ENCODE measurements around the gene ADAMTS4.

The ADAMTS4 gene

DNA sequence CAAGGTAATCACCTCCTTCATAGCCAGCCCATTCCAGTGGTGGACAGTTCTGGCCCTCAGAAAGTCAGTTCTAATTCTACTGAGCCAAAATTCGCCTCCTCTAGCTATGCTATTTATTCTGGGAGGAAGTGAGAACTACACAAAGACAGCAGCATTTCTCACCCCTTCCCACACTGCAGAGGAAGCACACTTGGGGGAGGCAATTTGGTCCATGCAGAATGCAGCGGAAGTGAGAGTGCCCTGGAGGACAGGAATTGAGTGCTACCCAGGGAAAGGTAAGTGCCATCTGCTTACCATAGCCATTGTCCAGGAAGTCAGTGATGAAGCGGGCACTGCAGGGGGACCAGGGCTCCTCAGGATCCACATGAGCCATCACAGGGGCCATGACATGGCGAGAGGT lies 3.7 kb downstream of the ADAMTS4 start:
- no peak for DNase-seq

DNA sequence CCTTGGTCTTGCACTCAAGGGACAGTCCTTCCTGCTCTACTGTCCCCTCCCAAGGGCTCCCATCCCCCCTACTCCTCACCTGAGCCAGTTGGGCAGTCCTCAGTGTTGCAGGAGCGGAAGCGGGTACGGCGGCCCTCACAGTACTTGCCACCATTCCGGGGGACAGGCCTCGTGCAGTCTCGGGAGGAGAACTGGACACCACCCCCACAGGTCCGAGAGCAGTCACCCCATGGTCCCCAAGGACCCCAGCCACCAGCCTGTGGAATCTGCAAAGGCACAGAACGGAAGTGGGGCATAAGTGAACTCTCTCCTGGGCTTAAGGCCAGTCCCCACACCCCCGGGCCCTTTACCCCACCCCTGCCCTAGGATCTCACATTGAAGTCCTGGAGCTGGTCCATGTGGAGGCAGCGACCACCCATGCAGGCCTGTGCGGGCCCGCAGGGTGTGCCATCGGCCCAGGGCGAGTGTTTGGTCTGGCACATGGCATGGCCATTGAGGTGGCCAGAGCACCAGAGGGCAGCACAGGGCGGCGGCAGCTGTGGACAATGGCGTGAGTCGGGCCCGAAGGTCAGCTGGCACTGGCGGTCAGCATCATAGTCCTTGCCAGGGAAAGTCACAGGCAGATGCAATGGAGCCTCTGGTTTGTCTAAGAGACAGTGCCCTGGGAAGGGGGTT lies 5.2 kb downstream of the ADAMTS4 start:
- no peak for DNase-seq

DNA sequence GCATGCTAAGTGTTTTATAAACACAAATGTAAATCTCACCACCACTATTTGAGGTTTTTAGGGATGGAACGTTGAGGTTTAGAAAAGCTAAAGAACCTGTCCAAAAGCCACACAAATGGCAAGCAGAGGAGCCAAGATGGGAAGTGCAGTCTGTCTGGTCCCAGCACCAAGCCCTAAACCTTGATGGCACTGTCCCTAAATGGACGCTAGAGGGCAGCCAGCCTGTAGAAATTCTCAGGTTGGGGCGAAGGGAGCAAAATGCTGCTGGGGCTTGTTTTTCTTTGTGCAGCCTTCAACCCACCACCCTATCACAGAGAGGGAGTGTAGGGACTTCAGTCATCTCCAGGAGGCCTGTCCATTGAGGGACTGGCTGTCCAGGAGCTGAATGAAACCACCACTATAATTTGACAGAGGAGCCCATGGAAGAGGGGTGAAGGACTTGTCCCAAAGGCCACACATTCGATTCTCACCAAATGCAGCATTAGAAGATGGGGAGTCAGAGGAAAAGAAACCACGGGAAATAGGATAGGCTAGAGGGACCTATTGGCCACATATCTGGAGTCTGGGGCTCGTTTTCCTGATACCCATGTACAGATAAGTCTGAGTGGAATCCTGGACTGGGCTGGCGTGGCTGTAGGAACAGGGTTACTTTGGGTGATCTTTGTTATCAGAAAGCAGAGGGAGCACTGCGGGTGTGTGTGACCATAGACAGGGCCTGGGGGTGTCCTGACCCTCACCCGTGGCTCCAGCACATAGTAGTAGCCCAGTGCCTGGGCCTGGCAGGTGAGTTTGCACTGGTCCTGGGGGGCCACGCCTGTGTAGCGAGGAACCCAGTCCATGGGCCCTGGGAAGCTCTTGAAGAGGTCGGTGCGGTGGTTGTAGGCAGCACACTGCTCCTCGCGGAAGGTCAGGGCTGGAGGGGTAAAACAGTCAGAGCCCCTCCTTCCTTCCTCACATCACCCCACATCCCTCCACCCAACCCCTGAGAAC lies 6.1 kb downstream of the ADAMTS4 start:
- DNase-seq = peak; percentile 44

DNA sequence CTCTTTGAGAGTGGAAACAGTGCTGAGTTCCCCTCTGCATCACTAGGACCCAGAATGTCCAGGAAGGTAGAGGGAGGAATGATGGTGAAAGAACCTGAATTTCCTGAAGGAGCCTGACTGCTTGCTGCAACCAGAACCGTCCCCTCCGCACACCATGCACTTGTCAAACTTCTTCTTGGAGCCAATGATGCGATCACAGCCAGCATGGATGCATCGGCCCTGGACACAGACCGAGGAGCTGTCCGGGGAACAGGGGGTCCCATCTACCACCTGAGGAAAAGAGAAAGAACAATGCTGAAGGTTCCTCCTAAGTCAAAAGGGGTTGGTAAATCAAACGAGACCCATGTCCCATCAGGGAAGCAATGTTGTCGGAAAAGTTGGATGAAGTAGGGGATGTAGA lies 6.9 kb downstream of the ADAMTS4 start:
- DNase-seq = no peak

DNA sequence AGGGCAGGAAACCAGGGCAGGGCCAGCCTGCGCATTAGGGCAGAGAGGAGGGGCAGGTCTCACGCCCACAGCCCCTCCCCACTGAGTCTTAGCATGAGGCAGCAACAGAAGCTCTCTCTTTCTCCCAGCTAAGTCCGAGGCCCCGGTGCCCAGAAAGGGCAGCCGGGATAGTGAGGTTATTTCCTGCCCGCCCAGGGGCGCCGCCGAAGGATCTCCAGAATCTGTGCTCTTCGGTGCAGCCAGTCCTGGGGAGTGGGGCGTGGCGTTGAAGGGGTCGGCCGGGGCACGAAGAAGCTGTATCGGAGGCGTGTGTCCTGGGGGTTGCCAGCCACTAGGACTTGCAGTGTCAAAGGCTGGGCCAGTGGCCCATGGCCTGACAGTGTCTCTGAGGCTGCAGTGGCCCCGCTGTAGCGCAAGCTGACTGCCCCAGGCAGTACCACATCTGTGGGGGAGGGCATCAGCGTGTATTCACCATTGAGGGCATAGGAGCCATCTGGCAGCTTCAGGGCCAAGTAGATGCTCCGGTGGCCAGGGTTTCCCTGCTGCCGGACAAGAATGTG lies 7.8 kb downstream of the ADAMTS4 start:
- DNase-seq = no peak

DNA sequence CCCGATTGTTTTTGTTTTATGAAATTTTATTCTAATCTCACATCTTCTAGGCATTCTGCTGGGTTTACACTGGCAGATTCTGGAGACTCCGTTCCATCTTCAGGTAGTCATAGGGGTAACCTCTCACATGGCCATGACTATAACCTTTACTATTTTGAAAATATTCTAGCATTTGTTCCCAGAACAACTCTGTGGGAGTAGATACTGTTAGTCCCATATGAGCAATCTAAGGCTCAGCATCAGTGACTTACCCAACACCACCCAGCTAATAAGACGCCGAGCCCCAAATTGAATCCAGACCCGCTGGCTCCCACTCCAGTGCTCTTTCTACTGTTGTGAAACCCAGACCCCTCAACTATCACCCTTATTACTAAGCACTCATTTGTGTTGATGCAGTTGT lies 9.8 kb downstream of the ADAMTS4 start:
- no peak for DNase-seq

DNA sequence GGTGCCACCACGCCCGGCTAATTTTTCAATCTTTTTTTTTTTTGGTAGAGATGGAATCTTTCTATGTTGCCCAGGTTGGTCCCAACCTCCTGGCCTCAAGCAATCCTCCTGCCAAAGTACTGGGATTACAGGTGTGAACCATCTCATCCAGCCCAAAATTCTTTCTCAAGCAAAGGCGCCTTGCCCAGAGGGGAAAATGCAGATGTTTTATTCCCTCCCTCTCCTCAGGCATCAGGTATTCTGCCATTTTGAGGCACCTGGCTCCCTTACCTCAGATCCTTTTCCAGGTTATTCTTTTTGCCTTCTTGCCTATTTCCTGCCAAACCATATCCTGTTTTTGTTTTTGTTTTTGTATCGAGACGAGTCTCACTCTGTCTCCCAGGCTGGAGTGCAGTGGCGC lies 10.5 kb downstream of the ADAMTS4 start:
- no peak for DNase-seq

DNA sequence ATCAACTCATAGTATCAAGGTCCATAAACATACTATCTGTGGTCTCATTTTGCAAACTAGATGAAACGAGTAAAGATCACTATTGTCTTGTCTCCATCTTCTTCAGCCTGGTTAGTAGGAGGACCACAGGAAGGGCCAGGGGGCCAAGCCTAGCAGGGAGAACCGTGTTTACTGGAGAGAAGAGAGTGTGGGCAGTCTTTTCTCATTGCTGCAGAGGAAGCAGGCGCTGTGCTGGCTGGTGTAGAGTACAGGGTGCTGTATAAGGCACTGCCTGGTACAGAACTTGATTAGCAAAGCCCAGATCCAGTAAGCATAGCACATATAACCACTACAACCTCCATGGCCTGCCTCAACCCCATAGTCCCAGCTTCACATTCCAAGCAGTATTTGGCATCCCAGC lies 11.5 kb downstream of the ADAMTS4 start:
- DNase-seq = no peak

DNA sequence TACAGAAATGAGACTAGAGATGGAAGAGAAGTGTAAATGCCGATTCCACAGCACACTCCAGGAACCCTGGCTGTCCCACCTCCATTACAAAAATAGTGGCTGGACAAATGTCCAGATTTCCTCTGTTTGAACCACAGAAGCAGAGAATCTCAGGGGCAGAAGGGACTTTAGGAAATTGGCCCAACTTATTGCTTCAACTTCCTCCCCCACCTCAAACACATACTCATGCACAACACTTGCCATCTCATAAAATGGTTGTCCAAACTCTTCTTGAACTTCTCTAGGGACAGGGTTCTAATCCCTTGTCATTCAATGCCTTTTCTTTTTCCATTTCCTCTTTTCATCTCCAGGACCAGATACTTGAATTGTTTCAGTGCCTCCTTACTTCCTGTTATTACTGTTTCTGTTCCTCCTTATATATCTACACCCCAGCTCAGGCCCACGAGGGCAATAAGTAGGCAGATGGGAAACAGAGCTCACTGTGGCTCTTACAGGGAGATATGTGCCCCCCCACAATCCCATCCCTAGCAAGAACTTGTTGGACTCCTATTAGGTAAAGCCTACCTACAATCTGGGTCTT lies 13.0 kb downstream of the ADAMTS4 start:
- DNase-seq = no peak

DNA sequence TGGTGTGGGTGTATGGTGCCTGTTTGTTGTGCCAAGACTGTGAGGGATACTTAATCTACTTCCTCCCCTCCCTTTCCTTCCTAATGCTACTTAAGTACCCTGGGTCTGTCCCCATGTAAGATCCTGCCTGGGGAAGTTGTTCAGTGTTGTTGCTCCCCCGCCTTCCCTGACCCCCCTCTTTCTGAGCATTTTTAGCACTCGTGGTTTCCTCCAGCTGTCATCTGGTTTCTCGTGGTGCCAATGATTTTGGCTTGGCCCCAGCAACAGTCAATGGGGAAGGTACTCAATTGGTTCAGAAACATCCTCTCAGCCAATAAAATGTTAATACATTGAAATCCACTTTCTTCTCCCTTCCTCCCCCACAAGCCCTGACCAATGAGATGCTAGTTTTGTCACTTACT lies 13.6 kb downstream of the ADAMTS4 start:
- no peak for DNase-seq

DNA sequence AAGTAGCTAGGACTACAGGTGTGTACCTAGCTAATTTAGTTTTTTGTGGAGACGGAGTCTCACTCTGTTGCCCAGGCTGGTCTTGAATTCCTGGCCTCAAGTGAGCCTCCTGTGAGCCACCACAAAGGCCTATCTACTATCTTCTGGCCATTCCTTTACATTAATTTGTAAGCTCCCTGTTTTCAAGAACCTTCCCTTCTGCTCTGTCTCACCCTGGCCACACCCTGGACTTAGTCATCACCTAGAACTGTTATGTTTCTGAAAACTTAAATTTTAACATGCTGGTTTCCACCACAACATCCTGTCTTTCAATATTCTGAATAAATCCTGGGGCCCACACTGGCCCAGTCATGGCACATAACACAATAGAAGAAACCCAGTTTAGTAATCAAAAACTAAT lies 16.6 kb downstream of the ADAMTS4 start:
- DNase-seq = no peak

DNA sequence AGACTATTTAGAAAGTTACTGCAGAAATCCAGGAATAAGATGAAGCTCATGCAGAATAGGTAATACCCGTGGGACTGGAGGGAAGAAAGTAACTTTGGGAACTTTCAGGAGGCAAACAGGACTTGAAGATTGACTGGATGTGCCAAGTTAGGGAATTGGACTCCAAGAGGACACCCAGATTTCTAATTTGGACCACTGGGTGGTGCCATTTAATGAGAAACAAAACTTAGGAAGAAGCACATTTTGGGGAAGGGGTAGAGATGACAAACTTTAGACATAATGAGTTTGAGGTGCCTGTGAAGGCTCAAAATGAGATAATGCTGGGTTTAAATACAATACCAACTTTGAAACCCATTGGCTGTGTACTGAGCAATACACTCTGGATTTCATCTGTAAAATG lies 18.2 kb downstream of the ADAMTS4 start:
- DNase-seq = no peak

DNA sequence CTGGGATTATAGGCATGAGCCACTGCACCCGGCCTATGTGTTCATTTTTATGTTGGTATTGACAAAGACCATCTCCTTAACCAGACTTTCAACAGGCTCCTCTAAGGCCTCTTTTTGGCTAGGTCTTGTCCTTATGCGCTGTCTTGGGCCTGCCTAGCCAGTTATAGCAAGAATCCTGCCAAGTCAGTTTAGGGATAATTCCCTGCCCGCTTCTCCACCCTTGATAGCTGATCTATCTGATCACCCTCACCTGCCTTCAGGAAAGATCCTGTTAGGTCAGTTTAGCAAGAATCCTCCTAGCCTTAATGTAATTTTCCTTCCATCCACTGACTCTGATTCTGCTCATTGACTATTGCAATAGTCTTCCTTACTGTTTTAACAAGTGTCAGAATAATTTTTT lies 19.2 kb downstream of the ADAMTS4 start:
- DNase-seq = no peak

DNA sequence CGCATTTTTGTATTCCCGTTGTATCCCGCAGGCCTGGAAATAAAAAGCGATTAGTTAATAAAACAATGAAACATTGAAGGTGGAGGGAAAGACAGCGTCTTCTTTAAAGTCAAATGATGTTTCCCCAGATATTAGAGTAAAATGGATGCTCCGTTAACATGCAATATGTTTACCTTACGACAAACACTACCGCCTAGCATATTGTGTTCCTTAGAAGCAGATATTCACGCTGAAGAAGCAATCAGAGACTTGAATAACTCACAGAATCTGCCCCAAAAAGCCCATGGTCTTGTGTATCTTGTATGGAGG lies 21.0 kb downstream of the ADAMTS4 start:
- DNase-seq = no peak

DNA sequence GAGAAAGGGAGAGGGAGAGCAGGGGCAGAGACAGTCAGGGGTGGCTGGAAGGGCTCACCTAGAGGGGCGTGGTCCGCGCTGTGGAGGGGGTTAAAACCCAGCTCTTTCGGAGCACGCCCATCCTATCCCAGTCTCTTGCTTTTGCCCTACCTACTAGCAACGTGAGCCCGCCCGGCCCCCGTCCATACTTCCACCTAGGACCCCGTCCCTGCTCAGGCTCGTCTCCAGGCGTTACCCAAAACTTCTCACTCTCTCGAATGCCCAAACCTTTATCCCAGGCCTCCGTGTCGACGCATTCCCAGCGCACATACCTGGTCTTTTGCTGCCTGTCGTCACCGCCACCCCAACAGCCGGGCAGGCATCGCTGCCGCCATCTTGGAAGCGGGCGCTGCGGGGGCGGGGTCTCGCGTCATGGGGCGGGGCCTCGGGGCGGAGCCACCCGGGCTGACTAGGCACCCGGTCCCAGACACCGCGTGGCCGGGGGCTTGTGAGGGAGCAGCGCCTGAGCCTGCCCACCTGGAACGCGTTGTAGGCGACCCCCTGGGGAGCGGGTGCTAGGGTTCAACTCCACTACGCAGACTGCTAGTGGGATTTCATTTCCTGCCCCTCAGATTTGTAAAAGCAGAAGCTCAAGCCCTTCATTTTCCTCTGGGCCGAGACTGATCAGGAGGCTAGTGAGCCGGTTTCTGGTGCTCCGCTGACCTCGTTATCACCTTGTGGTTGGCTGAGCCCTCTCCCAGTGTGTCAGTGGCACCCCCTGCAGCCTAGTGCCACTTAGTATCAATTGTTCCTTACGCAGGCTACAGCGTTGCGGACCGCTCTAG lies 21.5 kb downstream of the ADAMTS4 start, which contains the start of gene B4GALT3:
TSS of gene B4GALT3 (minus strand) at position 396 of the 824 bp plus-strand sequence. CDS start 1,447 bp downstream, outside the sequence.
- DNase-seq = peak; percentile 75

DNA sequence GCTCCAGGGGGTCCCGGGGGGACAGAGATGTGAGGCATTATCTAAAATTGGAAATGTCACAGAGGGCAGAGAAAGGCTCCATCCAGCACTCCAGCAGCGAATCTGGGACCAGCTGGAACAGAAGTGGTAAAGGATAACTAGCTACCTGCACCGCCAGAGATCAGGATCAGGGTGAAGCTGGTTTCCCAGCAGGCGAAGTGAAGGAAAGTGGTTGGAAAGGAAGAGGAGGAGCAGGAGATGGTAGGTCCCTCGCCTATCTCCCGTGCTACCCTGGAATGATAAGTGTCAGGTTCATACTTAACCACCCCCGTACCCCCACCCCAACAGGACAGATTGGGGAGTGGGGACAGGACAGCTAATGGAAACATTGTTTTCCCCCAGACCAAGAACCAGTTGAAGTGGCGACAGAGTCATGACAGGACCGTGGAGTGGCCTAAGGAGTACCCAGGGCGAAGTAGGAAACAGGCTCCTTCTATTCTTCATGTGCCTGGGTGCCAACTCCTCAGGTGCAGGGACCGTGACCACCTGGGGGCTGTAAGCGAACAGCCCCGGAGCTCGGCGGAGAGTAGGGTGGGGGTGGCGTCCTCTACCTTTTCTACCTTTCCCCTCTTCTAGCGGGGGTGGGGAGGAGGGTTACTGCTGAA lies 22.3 kb downstream of the ADAMTS4 start:
- DNase-seq = no peak

DNA sequence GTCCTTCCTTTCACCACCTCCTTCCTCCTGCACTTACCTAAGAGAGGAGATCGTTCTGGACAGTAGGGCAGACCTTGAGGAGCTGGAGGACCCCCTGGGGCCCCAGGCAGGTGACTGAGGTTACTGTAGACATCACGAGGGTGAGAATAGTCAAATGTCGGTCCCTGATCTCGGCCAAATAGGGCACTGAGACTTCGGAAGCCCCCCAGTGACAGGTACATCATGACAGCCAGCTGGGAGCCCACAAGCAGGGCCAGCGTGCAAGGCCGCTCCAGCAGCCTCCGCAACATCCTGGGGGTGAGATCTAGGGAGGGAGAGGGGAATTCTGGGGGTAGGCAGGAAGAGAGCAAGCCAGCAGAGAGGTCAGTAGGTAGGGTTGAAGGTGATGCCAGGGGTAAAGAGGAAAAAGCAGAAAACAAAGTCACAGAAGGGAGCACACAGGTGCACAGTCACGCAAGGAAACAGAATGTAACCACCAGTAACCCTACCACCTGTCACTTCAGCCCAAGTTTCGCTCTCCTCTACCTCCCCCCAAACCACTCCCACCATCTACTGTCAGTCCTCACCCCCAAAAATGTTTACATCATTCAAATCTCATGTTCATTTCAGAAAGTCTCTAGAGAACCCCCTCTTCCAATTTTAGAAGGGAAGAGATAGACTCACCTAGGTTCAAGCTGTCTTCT lies 22.9 kb downstream of the ADAMTS4 start:
- DNase-seq = no peak

DNA sequence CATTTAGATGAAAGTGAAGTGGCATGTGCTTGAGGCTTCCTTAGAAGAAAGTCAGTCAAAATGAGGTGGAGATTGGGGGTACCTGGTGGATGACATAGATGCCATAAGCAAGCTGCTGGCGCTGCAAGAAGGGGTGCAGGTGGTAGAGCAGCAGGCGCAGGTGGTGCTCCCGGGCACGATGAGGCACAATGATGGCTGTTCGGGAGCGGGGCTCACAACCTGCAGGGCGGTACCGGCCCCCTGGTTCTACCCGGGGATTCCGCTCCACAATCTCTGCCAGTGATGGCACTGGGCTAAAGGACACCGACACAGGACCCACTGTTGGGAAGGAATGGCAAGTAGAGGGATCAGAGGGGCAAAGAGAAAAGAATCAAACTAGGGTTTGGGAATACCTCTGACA lies 23.9 kb downstream of the ADAMTS4 start:
- DNase-seq = no peak

DNA sequence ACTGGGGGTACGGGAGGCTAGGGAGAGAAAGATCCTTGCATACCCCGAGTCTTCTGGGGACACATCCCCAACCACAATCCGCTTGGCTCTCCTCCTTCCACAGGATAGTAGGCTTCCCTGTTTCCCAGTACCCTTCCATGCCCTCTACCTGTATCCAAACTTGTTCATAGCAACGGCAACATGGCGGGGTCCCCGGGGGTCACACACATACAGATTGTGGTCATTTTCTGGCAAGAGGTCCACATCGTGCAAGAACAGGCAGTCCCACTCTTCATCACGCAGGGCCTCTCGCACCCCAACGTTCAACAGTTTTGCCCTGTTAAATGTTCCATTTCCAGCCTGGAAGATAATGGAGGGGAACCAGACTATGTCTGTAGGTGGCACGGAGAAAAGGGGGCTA lies 25.1 kb downstream of the ADAMTS4 start:
- no peak for DNase-seq

DNA sequence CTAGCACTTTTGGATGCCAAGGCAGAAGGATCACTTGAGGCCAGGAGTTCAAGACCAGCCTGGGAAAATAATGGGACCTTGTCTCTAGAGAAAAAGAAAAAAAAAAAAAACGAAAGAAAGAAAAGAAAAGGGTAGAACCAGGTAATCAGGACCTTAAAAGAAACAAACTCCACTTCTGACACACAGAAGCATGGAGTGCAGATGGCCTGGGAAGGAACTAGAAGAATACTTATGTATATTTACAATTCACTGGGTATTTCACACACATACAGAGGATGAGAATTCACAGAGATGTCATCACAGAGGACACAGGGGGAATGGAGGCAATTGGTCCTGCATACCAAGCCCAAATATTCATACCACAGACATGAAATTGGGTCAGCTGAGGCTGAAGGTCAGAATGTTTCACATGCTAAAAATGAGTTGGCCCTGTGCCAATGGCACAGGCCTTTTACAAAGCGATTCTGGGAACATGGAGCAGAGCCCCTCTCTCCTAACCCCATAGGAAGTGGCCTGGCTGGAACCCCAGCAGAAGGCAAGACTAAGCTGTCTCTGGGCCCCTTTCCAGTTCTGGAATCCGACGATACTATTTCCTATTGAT lies 26.0 kb downstream of the ADAMTS4 start:
- DNase-seq = no peak

DNA sequence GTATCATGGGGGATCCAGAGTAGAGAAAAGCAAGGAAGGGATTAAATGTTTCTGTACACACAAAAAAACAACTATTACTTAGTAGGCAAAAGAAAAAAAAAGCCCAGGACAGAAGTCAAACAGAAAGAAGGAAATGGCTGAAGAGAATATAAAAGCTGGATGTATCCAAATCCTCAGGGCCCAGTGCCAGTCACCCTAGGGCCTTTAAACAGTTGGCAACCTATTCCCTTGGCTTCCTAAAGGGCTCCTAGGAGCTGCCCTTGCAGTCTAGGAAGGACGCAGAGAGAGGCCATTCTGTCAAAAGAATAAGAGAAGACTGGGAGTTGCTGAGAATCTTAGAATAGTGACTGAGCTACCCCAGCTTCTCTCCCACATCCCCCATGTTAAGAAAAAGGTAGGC lies 26.5 kb downstream of the ADAMTS4 start:
- DNase-seq = no peak

Data from T1000 (cell line).